Measurements from ENCODE around the gene RPTOR.

DNA sequence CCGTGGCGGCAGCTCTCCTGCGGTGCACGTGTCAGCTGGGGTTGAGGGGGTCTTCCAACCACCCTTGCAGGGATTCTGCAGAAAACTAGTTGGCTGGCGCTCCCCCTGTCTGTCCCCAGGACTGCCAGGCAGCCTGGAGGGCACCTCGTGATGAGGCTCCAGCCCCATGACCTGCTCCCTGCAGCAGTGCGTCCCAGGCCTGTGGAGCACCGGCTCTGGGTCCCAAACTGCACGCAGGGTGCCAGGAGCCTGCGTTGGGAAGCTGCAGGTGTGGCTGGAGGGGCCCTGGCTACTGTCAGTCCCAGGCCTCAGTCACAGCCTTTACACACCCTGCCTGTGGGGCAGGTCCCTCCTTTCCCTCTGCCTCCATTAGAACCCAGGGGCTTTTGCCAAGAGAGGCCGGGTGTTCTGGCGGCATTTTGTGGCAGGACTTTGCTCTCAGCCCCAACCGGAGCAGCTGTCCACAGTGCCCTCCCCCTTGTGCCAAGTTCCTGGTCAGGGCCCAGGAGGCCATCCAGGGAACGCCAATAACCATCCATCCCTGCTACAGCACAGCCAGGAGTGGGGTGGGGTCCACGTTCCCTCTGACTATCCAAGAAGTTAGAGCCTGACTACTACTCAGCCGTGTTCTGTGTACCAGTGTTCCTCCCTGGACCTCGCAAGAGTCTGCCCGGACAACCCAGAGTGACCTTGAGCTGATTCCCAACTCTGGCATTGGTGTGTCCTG lies 456.2 kb downstream of the RPTOR start:
- TF ChIP-seq, protein P1, sequence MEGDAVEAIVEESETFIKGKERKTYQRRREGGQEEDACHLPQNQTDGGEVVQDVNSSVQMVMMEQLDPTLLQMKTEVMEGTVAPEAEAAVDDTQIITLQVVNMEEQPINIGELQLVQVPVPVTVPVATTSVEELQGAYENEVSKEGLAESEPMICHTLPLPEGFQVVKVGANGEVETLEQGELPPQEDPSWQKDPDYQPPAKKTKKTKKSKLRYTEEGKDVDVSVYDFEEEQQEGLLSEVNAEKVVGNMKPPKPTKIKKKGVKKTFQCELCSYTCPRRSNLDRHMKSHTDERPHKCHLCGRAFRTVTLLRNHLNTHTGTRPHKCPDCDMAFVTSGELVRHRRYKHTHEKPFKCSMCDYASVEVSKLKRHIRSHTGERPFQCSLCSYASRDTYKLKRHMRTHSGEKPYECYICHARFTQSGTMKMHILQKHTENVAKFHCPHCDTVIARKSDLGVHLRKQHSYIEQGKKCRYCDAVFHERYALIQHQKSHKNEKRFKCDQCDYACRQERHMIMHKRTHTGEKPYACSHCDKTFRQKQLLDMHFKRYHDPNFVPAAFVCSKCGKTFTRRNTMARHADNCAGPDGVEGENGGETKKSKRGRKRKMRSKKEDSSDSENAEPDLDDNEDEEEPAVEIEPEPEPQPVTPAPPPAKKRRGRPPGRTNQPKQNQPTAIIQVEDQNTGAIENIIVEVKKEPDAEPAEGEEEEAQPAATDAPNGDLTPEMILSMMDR (IDR thresholded peaks at IDR 0.05) = no peak
- TF ChIP-seq POLR2A (IDR thresholded peaks at IDR 0.05) = no peak
